Parathyroid adenoma (tissue), 2 donors: Measurements from ENCODE around the gene SAG.
"Not testable (repeated sequence)": the region's sequence is repeated elsewhere in the genome, so short reads cannot be mapped to it uniquely, and the experiment has no call there.

Source experiments
- H2AFZ ChIP-seq: fragments of 300-600 bp; sonication (generic); one replicate; pipeline ENCODE4 v1.7.0; 2017; ENCODE audit warnings: antibody characterized with exemption, mild to moderate bottlenecking
- H3K27ac ChIP-seq: fragments of 300-600 bp; sonication (generic); one replicate; pipeline ENCODE4 v1.7.0; 2017
- H3K27me3 ChIP-seq: fragments of 300-600 bp; sonication (generic); one replicate; pipeline ENCODE4 v1.7.0; 2017; ENCODE audit warnings: low read length; ENCODE audit not compliant: control insufficient read depth, insufficient read depth
- H3K36me3 ChIP-seq: fragments of 300-600 bp; sonication (generic); one replicate; pipeline ENCODE4 v1.7.0; 2017; ENCODE audit warnings: low read length; ENCODE audit not compliant: control insufficient read depth, insufficient read depth
- H3K4me1 ChIP-seq: fragments of 300-600 bp; sonication (generic); one replicate; pipeline ENCODE4 v1.7.0; 2017; ENCODE audit warnings: control low read depth
- H3K4me2 ChIP-seq: fragments of 300-600 bp; sonication (generic); one replicate; pipeline ENCODE4 v1.7.0; 2017; ENCODE audit warnings: low read length
- H3K4me3 ChIP-seq: fragments of 300-600 bp; sonication (generic); one replicate; pipeline ENCODE4 v1.7.0; 2017; ENCODE audit warnings: low read depth, low read length
- H3K79me2 ChIP-seq: fragments of 300-600 bp; sonication (generic); one replicate; pipeline ENCODE4 v1.7.0; 2017; ENCODE audit warnings: control low read depth
- H3K9ac ChIP-seq: fragments of 300-600 bp; sonication (generic); one replicate; pipeline ENCODE4 v1.7.0; 2017; ENCODE audit warnings: mild to moderate bottlenecking
- H3K9me3 ChIP-seq: fragments of 300-600 bp; sonication (generic); one replicate; pipeline ENCODE4 v1.7.0; 2017; ENCODE audit warnings: low read length; ENCODE audit not compliant: control insufficient read depth
- CTCF ChIP-seq: fragments of 300-600 bp; sonication (generic); IDR thresholded peaks from one replicate; pipeline ENCODE4 v1.7.0; 2017; ENCODE audit warnings: antibody characterized with exemption, mild to moderate bottlenecking
- donor health status: primary hyperparathyroidism.

The SAG gene

GRCh38 chr2:233331536-233331935 lies 23.9 kb downstream of the SAG start:
- H3K9ac ChIP-seq, result no peak overlapping the region
- TF ChIP-seq CTCF, result no peak
- no peak overlapping the region for H2AFZ ChIP-seq
- H3K79me2 ChIP-seq, result no peaks in the 10 kb centered on the region
- H3K36me3 ChIP-seq, result no peaks in the 10 kb centered on the region
- no peaks in the 10 kb centered on the region for H3K9me3 ChIP-seq
- no peak overlapping the region for H3K4me2 ChIP-seq
- no peak overlapping the region for H3K4me3 ChIP-seq
- H3K27ac ChIP-seq, result no peak overlapping the region
- peaks cover 4% of the 10 kb centered on the region for H3K4me1 ChIP-seq
- H3K27me3 ChIP-seq, result no peaks in the 10 kb centered on the region

- peaks cover 4% of the 10 kb centered on the region for H3K4me1 ChIP-seq
- H3K36me3 ChIP-seq, result no peaks in the 10 kb centered on the region
- peak overlapping the region; percentile 6 for H2AFZ ChIP-seq
- no peak overlapping the region for H3K4me2 ChIP-seq
- H3K4me3 ChIP-seq, result no peak overlapping the region
- TF ChIP-seq CTCF, result no peak
- no peak overlapping the region for H3K27ac ChIP-seq
- H3K9me3 ChIP-seq, result no peaks in the 10 kb centered on the region
- no peaks in the 10 kb centered on the region for H3K79me2 ChIP-seq
- H3K27me3 ChIP-seq, result no peaks in the 10 kb centered on the region
- H3K9ac ChIP-seq, result no peak overlapping the region
Measured at GRCh38 chr2:233332125-233332524, 24.5 kb downstream of the SAG start.

GRCh38 chr2:233334915-233335314 lies 27.3 kb downstream of the SAG start:
- Histone ChIP-seq H3K27ac (no peak overlapping the region), H2AFZ (no peak overlapping the region), H3K4me3 (no peak overlapping the region), H3K79me2 (no peaks in the 10 kb centered on the region), H3K4me2 (no peak overlapping the region), H3K9me3 (no peaks in the 10 kb centered on the region), H3K36me3 (no peaks in the 10 kb centered on the region), H3K27me3 (no peaks in the 10 kb centered on the region), H3K4me1 (peaks cover 9% of the 10 kb centered on the region), H3K9ac (no peak overlapping the region)
- TF ChIP-seq CTCF, result no peak

- H2AFZ ChIP-seq, H3K27me3 ChIP-seq, H3K4me3 ChIP-seq, H3K9me3 ChIP-seq, H3K4me1 ChIP-seq, H3K36me3 ChIP-seq, H3K9ac ChIP-seq, H3K79me2 ChIP-seq, H3K4me2 ChIP-seq, H3K27ac ChIP-seq: not testable (repeated sequence)
Measured at GRCh38 chr2:233336091-233336490, 28.5 kb downstream of the SAG start.

- no peak overlapping the region for H2AFZ ChIP-seq
- H3K4me2 ChIP-seq, result no peak overlapping the region
- H3K27me3 ChIP-seq, result no peaks in the 10 kb centered on the region
- H3K9me3 ChIP-seq, result no peaks in the 10 kb centered on the region
- no peak overlapping the region for H3K27ac ChIP-seq
- peaks cover 9% of the 10 kb centered on the region for H3K4me1 ChIP-seq
- H3K9ac ChIP-seq, result no peak overlapping the region
- no peak overlapping the region for H3K4me3 ChIP-seq
- no peak for TF ChIP-seq CTCF
- H3K79me2 ChIP-seq, result no peaks in the 10 kb centered on the region
- no peaks in the 10 kb centered on the region for H3K36me3 ChIP-seq
Measured at GRCh38 chr2:233336541-233336940, 28.9 kb downstream of the SAG start.
